ENCODE data around the gene TMEM129.

TMEM129 gene

DNA sequence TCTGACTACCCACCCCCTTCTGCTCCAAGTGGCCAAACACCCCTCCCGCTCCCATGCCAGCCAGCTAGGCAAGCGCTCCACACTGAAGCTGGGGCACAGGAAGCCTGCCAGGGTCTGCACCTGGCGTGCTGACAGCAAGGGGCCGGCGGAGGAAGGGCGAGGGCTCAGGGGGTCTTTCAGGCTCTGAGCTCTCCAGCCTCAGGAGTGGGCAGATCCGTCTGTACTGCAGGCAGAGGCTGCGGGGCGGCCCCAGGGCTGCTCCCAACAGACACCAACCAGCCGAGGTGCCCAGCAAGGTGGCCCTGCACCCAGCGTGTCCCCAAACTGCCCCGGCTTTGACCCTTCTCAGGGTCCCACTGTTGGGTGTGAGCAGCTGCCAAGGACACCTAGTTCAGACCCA, 51.9 kb downstream of the TMEM129 start:
- DNase-seq (ENCODE audit: low spot score) = no peak

DNA sequence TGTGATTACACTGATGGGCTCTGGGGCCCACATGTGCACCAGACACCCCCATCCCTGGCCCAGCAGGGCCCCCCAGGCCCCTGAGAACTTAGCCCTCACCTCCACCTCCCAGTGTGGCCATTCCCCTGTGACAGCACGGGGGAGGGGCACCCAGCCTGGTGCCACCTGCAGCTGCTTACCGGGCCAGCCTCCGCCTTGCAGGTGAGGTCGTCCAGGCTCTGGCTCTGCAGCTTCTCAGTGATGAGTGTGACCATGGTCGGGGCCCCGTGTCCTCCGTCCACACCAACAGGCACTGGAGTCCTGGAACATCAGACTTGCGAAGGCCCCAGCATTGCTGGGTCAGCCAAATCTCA, 52.7 kb downstream of the TMEM129 start:
- DNase-seq (ENCODE audit: low spot score) = no peak

DNA sequence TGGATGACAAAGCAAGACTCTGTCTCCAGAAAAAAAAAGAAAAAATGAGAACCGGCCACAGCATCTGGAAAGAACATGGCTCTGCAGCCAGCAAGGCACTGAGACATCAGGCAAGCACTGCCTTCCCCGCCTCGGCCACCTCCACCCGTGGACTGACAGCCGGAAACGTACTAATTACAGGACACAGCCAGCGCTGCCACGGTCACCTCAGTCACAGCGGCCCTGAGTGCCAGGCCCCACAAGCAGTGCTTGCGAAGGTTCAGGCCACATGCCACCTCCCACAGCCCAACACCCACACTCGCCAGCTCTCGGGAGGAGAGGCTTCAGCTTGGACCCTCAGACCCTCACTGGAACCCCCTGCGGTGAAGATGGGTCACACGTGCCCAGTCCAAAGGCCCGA, 53.9 kb downstream of the TMEM129 start:
- no peak for DNase-seq (ENCODE audit: low spot score)

DNA sequence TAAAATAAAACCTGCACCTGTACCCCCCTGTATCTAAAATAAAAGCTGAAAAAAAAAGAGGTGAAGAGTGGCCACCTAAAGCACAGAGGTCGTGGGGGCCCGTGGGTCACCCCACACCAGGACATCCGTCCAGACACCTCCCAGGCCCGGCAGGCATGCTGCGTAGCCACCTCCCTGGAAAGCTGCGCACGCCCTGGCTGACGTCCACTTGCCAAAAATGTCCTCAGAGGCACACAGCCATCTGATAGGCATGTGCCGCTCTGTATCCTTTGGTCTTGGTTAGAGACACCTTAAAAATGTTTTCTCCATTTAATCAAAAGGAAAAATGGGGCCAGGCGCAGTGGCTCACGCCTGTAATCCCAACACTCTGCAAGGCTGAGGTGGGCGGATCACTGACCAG, 54.7 kb downstream of the TMEM129 start:
- no peak for DNase-seq (ENCODE audit: low spot score)

Measured in putamen (tissue), 1 donor.